Measurements from ENCODE around the gene SLC48A1. TPM values are rescaled to one million over a fixed set of nuclear protein-coding genes. Genes with fewer than 3 reads are reported as not detected.
A peak's percentile ranks its signal among the peaks of the same experiment; 100 is the strongest.

The SLC48A1 gene
- total and polyA plus RNA-seq, 2 donors (not counting 3 experiments of a cell fraction or from before 2014, with no cell fraction given), result 17.3 to 20.3 TPM

DNA sequence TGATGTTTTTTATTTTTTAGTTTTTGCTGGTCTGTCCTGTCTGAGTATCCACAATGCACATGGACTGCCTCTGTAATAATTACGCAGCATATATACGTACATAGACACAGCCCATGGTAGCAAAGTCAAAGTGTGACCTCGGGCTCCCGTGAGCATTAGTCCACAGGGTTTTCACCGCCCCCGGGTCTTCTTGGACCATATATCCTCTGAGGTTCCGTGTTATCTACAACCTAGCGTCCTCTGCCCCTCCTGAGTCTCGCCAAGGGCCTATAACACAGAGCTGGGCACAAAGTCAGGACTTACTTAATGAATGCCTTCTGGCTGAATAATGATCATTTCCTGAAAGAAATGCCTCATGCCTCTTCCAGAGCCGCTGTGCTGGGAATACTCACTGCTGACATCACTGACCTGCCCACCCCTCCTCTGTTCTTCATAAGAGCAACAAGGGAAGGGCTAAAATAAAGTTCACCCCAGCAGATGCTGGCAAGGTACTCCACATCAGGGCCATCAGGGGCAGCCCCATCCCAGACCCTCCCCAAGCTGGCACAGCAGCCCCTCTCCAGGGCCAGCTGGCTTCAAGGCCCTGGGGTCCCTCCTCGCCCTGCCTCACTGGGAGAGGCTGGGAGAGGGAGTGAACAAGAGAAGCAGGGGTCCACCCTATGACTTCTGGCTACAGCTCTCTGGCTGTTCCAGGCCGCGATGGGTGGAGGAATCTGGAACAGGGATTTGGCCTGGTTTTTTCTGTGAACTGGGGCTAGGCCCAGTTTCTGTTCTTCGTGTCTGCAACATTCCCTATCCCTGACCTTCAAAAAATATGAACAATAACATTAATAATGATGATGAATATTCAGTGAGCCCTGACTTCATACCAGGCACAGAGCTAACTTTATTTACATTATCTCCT lies 38.8 kb downstream of the SLC48A1 start:
- peaks cover 4 to 10% of the 10 kb centered on the region in 2 experiments for H3K36me3 ChIP-seq (ENCODE audit: control insufficient read depth in 2 of 2, extremely low read depth in 1 of 2, insufficient read depth in 2 of 2, low read length in 2 of 2)
- peaks cover 91% of the 10 kb centered on the region for H3K4me1 ChIP-seq (ENCODE audit: control insufficient read depth, extremely low read depth, insufficient read depth, low read length)
- no peaks in the 10 kb centered on the region for H3K9me3 ChIP-seq (replicated peaks; ENCODE audit: control insufficient read depth, insufficient read depth, low read length)
- H3K27ac ChIP-seq (ENCODE audit: insufficient read depth, low read depth, low read length), result peak overlapping the region; percentile 93
- POLR2A ChIA-PET, result interaction anchor here (0.5 to 1.8 kb wide), 2 partner anchors 9 to 1447 kb away, joined by 3 to 8 read pairs; no protein-coding TSS in a partner anchor
- dilution Hi-C loops (cut with MboI; ENCODE audit: extremely low pct_ligation_motif_present, low sequenced_read_pairs) (no loop called here), intact Hi-C loops (cut with micrococcal nuclease) (loop anchor here (1.0 to 2.0 kb wide), 2 partner anchors 8 to 53 kb away; partner anchors contain the start of gene RAPGEF3)
- peak overlapping the region in 1 of 3 experiments; percentile 16 for H3K4me3 ChIP-seq (replicated peaks in 1 of 3; ENCODE audit: insufficient read depth in 1 of 3, low read depth in 1 of 3, low read length in 3 of 3)
- FAIRE-seq (peak; percentile 95), DNase-seq (ENCODE audit: low read depth, low spot score) (peak; percentile 83)
- H3K27me3 ChIP-seq (ENCODE audit: control insufficient read depth in 2 of 2, insufficient read depth in 2 of 2, low read length in 2 of 2), result no peaks in the 10 kb centered on the region
- no peaks in the 10 kb centered on the region for H3K9me1 ChIP-seq (replicated peaks; ENCODE audit: control insufficient read depth, extremely low read depth, insufficient read depth, low read length)
- CTCF ChIA-PET, result interaction anchor here (1.0 to 12.5 kb wide), 5 partner anchors 9 to 53 kb away, joined by 3 to 229 read pairs (median 8); partner anchors contain the start of gene RAPGEF3
- H3K79me2 ChIP-seq (ENCODE audit: control insufficient read depth, insufficient read depth, low read length), result peaks cover 100% of the 10 kb centered on the region
- no peaks in the 10 kb centered on the region for H4K20me1 ChIP-seq (replicated peaks; ENCODE audit: control insufficient read depth, extremely low read depth, insufficient read depth, low read length)
- H3K9ac ChIP-seq (replicated peaks; ENCODE audit: extremely low read depth, insufficient read depth, low read length), result peak overlapping the region; percentile 72
- TSS peak; percentile 67 for BruUV-seq (replicated peaks)
- H3K4me2 ChIP-seq (ENCODE audit: insufficient read depth, low read length), result peak overlapping the region; percentile 71
- TF ChIP-seq MYC (IDR thresholded peaks at IDR 0.05; ENCODE audit: low read depth, low read length) (no peak), CTCF (IDR thresholded peaks at IDR 0.05; ENCODE audit: extremely low read depth in 1 of 2, insufficient read depth in 1 of 2, low read depth in 1 of 2, low read length in 2 of 2) (no peak), MAX (IDR thresholded peaks at IDR 0.05; ENCODE audit: insufficient read depth, insufficient read length) (no peak), JUN (IDR thresholded peaks at IDR 0.05; ENCODE audit: borderline replicate concordance, insufficient read depth, insufficient read length, low read depth) (peak; percentile 35), POLR2A (IDR thresholded peaks at IDR 0.05; ENCODE audit: low read depth, low read length) (peak; percentile 46), GATA2 (IDR thresholded peaks at IDR 0.05; ENCODE audit: insufficient read depth, insufficient read length, low read depth, low read length) (peak; percentile 39), EZH2 (IDR thresholded peaks at IDR 0.05; ENCODE audit: borderline replicate concordance, low read depth, low read length, severe bottlenecking) (no peak), POLR2AphosphoS5 (IDR thresholded peaks at IDR 0.05; ENCODE audit: insufficient read depth, low read depth, low read length) (no peak), FOS (IDR thresholded peaks at IDR 0.05; ENCODE audit: borderline replicate concordance, insufficient read depth, low read length) (peak; percentile 64)
- H2AFZ ChIP-seq (ENCODE audit: low read depth, low read length), result no peak overlapping the region

All from endothelial cell of umbilical vein (primary cell).